Neural cell (in vitro differentiated cells): ENCODE measurements around the gene IFNGR1.

ENCODE experiments used
- EP300 ChIP-seq: fragments of 450-650 bp; conservative IDR thresholded peaks from 2 replicates; pipeline ENCODE4 v1.6.1; 2014; ENCODE audit warnings: antibody characterized with exemption, mild to moderate bottlenecking, moderate library complexity; ENCODE audit not compliant: poor library complexity, severe bottlenecking
- EZH2 ChIP-seq: fragments of 200-600, 300-800 bp; shearing (Covaris generic), sonication (generic); IDR thresholded peaks from 2 replicates; pipeline ENCODE4 v1.6.1; 2014; ENCODE audit warnings: antibody characterized with exemption, low read length, borderline replicate concordance, mild to moderate bottlenecking; ENCODE audit not compliant: insufficient read depth, poor library complexity, severe bottlenecking
- POLR2AphosphoS5 ChIP-seq: IDR thresholded peaks from 2 replicates; pipeline ENCODE4 v1.6.1; 2012
- RAD21 ChIP-seq: fragments of 450-650 bp; conservative IDR thresholded peaks from 2 replicates; pipeline ENCODE4 v1.6.1; 2014; ENCODE audit warnings: antibody characterized with exemption, mild to moderate bottlenecking, moderate library complexity
- SMC3 ChIP-seq: fragments of 450-650 bp; conservative IDR thresholded peaks from 2 replicates; pipeline ENCODE4 v1.6.1; 2014; ENCODE audit warnings: antibody characterized with exemption, mild to moderate bottlenecking, moderate library complexity; ENCODE audit not compliant: poor library complexity
- TAF1 ChIP-seq: IDR thresholded peaks from 2 replicates; pipeline ENCODE4 v1.6.1; 2012; ENCODE audit warnings: low read depth
- TF ChIP-seq, protein P1 (sequence below): fragments of 450-650 bp; IDR thresholded peaks from 2 replicates; pipeline ENCODE4 v1.5.1; 2014; ENCODE audit warnings: antibody characterized with exemption, mild to moderate bottlenecking, moderate library complexity; ENCODE audit not compliant: poor library complexity, severe bottlenecking
- TF ChIP-seq, protein P2 (sequence below): IDR thresholded peaks from 2 replicates; pipeline ENCODE4 v1.6.1; 2012; ENCODE audit warnings: borderline replicate concordance

DNA sequence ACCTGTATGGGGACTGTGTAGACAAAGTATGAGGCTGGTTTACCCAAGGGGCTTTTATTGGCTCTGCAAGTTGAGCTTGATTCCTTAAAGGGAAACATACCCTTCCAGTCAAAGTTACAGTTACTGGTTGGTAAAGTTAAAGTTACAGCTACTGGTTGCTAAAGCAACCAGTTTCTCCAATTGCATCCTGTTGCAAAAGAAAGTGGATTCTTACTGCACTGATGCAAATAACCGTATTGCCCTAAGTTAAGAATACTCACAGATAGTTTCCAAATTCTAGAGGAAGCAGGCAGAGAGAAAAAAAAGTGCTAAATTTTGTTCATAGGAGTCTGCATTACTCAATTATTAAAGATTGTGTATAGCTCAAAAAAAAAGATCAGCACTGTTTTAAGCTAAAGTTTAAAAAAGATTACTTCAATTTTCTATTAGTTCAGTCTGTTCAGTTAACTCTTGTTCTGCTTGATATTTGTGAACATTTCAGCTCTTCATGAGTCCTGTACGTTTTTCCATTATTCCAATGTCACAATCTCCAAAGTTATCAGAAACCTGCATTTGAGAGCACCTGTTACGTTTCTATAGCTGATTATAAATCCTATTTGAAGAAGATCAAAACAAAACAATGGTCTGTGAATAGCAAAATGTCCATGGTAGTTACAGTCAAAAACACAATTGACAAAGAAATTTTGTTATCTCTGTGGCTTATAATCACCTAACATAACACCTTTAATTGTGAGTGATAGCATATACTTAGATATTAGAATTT is 37.1 kb downstream of the IFNGR1 start:
- TF ChIP-seq, protein P1, sequence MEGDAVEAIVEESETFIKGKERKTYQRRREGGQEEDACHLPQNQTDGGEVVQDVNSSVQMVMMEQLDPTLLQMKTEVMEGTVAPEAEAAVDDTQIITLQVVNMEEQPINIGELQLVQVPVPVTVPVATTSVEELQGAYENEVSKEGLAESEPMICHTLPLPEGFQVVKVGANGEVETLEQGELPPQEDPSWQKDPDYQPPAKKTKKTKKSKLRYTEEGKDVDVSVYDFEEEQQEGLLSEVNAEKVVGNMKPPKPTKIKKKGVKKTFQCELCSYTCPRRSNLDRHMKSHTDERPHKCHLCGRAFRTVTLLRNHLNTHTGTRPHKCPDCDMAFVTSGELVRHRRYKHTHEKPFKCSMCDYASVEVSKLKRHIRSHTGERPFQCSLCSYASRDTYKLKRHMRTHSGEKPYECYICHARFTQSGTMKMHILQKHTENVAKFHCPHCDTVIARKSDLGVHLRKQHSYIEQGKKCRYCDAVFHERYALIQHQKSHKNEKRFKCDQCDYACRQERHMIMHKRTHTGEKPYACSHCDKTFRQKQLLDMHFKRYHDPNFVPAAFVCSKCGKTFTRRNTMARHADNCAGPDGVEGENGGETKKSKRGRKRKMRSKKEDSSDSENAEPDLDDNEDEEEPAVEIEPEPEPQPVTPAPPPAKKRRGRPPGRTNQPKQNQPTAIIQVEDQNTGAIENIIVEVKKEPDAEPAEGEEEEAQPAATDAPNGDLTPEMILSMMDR = no peak
- TF ChIP-seq POLR2AphosphoS5 (no peak), SMC3 (no peak), EP300 (no peak), RAD21 (no peak), EZH2 (no peak), TAF1 (no peak)
- TF ChIP-seq, protein P2, sequence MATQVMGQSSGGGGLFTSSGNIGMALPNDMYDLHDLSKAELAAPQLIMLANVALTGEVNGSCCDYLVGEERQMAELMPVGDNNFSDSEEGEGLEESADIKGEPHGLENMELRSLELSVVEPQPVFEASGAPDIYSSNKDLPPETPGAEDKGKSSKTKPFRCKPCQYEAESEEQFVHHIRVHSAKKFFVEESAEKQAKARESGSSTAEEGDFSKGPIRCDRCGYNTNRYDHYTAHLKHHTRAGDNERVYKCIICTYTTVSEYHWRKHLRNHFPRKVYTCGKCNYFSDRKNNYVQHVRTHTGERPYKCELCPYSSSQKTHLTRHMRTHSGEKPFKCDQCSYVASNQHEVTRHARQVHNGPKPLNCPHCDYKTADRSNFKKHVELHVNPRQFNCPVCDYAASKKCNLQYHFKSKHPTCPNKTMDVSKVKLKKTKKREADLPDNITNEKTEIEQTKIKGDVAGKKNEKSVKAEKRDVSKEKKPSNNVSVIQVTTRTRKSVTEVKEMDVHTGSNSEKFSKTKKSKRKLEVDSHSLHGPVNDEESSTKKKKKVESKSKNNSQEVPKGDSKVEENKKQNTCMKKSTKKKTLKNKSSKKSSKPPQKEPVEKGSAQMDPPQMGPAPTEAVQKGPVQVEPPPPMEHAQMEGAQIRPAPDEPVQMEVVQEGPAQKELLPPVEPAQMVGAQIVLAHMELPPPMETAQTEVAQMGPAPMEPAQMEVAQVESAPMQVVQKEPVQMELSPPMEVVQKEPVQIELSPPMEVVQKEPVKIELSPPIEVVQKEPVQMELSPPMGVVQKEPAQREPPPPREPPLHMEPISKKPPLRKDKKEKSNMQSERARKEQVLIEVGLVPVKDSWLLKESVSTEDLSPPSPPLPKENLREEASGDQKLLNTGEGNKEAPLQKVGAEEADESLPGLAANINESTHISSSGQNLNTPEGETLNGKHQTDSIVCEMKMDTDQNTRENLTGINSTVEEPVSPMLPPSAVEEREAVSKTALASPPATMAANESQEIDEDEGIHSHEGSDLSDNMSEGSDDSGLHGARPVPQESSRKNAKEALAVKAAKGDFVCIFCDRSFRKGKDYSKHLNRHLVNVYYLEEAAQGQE = no peak
